Panc1 (cell line): ENCODE measurements around the gene WNT7A.

Source experiments
- POLR2AphosphoS5 ChIP-seq: IDR thresholded peaks from 2 replicates; pipeline ENCODE4 v1.6.1; 2012; ENCODE audit warnings: mild to moderate bottlenecking, low read depth, low read length, moderate library complexity
- TF ChIP-seq, protein P1 (sequence below): fragments of 450-650 bp; IDR thresholded peaks from 2 replicates; pipeline ENCODE4 v1.5.1; 2017; ENCODE audit warnings: mild to moderate bottlenecking

DNA sequence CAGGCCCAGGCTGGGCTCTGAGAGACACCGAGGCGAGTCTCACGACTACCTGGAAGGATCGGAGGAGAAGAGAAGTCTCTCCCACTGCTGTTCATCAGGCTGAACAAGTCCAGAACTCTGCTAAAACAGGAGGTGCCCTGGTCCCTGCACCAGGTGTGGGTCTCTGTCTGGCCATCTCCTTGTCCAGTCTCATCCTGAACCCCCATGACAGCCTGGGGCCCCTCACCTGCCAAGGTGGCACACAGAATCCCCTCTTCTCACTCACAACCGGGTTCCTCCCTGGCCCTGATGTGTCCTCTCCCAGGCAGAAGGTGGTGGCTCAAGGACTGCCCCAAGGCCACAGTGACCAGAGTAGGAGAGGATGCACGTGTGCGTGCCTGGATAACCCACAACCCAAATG lies 34.1 kb downstream of the WNT7A start:
- TF ChIP-seq, protein P1, sequence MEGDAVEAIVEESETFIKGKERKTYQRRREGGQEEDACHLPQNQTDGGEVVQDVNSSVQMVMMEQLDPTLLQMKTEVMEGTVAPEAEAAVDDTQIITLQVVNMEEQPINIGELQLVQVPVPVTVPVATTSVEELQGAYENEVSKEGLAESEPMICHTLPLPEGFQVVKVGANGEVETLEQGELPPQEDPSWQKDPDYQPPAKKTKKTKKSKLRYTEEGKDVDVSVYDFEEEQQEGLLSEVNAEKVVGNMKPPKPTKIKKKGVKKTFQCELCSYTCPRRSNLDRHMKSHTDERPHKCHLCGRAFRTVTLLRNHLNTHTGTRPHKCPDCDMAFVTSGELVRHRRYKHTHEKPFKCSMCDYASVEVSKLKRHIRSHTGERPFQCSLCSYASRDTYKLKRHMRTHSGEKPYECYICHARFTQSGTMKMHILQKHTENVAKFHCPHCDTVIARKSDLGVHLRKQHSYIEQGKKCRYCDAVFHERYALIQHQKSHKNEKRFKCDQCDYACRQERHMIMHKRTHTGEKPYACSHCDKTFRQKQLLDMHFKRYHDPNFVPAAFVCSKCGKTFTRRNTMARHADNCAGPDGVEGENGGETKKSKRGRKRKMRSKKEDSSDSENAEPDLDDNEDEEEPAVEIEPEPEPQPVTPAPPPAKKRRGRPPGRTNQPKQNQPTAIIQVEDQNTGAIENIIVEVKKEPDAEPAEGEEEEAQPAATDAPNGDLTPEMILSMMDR = no peak
- TF ChIP-seq POLR2AphosphoS5 = no peak
